ENCODE measurements around the gene ANKRD11.

- TF ChIP-seq CTCF (conservative IDR thresholded peaks at IDR 0.05; ENCODE audit: low read length) (no peak), EZH2phosphoT487 (IDR thresholded peaks at IDR 0.05; ENCODE audit: borderline replicate concordance) (no peak)
Measured at GRCh38 chr16:89452925-89453324, 37.4 kb downstream of the ANKRD11 start.

All from Loucy (cell line).